ENCODE data around the gene SMC6. TPM values are rescaled to one million over a fixed set of nuclear protein-coding genes. Genes with fewer than 3 reads are reported as not detected.

Gene SMC6
- total RNA-seq, 4 donors from 2014 or later, result 15.7 to 49.1 (median 36.2) TPM

GRCh38 chr2:17616405-17616804 lies 137.2 kb downstream of the SMC6 start:
- Histone ChIP-seq H3K27me3 (no peaks in the 10 kb centered on the region), H3K4me3 (no peak overlapping the region), H3K27ac (no peak overlapping the region), H3K4me1 (no peaks in the 10 kb centered on the region), H3K36me3 (no peaks in the 10 kb centered on the region), H3K9me3 (no peaks in the 10 kb centered on the region)
- in situ Hi-C loops (cut with MboI; ENCODE audit: low pct_ligation_motif_present in 1 of 4, low pct_unique_long_range_greater_than_20kb in 1 of 4, low sequenced_read_pairs in 3 of 4), result no loop called here
- intact Hi-C loops (cut with DNase I; ENCODE audit: low total_unique reads), result no loop called here
- TF ChIP-seq POLR2A (IDR thresholded peaks at IDR 0.05) (no peak), POLR2AphosphoS5 (IDR thresholded peaks at IDR 0.05) (no peak), EP300 (IDR thresholded peaks at IDR 0.05; ENCODE audit: low read depth) (no peak)
- TF ChIP-seq, protein P1, sequence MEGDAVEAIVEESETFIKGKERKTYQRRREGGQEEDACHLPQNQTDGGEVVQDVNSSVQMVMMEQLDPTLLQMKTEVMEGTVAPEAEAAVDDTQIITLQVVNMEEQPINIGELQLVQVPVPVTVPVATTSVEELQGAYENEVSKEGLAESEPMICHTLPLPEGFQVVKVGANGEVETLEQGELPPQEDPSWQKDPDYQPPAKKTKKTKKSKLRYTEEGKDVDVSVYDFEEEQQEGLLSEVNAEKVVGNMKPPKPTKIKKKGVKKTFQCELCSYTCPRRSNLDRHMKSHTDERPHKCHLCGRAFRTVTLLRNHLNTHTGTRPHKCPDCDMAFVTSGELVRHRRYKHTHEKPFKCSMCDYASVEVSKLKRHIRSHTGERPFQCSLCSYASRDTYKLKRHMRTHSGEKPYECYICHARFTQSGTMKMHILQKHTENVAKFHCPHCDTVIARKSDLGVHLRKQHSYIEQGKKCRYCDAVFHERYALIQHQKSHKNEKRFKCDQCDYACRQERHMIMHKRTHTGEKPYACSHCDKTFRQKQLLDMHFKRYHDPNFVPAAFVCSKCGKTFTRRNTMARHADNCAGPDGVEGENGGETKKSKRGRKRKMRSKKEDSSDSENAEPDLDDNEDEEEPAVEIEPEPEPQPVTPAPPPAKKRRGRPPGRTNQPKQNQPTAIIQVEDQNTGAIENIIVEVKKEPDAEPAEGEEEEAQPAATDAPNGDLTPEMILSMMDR (IDR thresholded peaks at IDR 0.05), result no peak
- no peak for DNase-seq
- 88% methylated on average over 1 of the region's 1 CpG; no CpG with 5 or more reads in 1 of the 2 donors for WGBS, 2 donors (ENCODE audit: low coverage in 1 of 2)

DNA sequence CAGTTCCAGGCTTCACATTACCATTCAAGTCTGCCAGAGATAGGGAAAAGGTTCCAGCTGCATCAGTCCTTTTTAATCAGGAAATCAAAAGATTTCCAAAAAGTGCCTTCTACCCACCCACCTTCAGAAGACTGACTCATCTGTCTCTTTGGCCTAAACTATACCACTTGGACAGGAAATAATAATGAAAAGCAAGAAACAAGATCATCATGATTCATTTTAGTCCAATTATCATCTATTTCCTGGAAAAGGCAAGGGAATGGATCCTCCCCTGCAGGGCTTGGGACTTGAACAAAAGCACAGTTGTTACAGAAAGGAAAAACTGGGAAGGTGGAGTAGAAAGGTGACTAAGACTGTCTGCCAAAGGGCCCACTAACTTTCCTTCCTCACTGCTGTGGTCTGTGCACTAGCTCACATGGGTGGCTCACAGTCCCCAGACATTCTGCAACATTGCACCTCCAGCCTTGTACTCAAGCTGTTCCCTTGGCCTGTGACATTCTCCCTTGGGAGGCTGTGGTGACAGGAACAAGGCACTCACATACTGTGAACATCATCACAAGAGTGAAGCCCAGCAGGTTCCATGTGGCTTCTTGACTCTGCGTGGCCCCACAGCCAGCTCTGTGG lies 137.8 kb downstream of the SMC6 start:
- Histone ChIP-seq H3K4me3 (no peak overlapping the region), H3K27ac (no peak overlapping the region), H3K4me1 (no peaks in the 10 kb centered on the region), H3K27me3 (no peaks in the 10 kb centered on the region), H3K36me3 (no peaks in the 10 kb centered on the region), H3K9me3 (no peaks in the 10 kb centered on the region)
- in situ Hi-C loops (cut with MboI; ENCODE audit: low pct_ligation_motif_present in 1 of 4, low pct_unique_long_range_greater_than_20kb in 1 of 4, low sequenced_read_pairs in 3 of 4) (no loop called here), intact Hi-C loops (cut with DNase I; ENCODE audit: low total_unique reads) (no loop called here)
- TF ChIP-seq EP300 (IDR thresholded peaks at IDR 0.05; ENCODE audit: low read depth), result no peak
- DNase-seq, result no peak
- 87% methylated on average over 1 of the region's 1 CpG; no CpG with 5 or more reads in 1 of the 2 donors for WGBS, 2 donors (ENCODE audit: low coverage in 1 of 2)

- WGBS, 2 donors (ENCODE audit: low coverage in 1 of 2), result 71 to 77% methylated on average over 1 of the region's 1 CpG
- no peaks in the 10 kb centered on the region for H3K27me3 ChIP-seq
- intact Hi-C loops (cut with DNase I; ENCODE audit: low total_unique reads) (no loop called here), in situ Hi-C loops (cut with MboI; ENCODE audit: low pct_ligation_motif_present in 1 of 4, low pct_unique_long_range_greater_than_20kb in 1 of 4, low sequenced_read_pairs in 3 of 4) (no loop called here)
- no peaks in the 10 kb centered on the region for H3K4me1 ChIP-seq
- H3K27ac ChIP-seq, result no peak overlapping the region
- TF ChIP-seq, protein P1 (IDR thresholded peaks at IDR 0.05), result no peak
- TF ChIP-seq POLR2A (IDR thresholded peaks at IDR 0.05) (no peak), EP300 (IDR thresholded peaks at IDR 0.05; ENCODE audit: low read depth) (no peak), POLR2AphosphoS5 (IDR thresholded peaks at IDR 0.05) (no peak)
- H3K36me3 ChIP-seq, result no peaks in the 10 kb centered on the region
- no peak for DNase-seq
- no peak overlapping the region for H3K4me3 ChIP-seq
- no peaks in the 10 kb centered on the region for H3K9me3 ChIP-seq
Measured at GRCh38 chr2:17615147-17615546, 138.5 kb downstream of the SMC6 start.

DNA sequence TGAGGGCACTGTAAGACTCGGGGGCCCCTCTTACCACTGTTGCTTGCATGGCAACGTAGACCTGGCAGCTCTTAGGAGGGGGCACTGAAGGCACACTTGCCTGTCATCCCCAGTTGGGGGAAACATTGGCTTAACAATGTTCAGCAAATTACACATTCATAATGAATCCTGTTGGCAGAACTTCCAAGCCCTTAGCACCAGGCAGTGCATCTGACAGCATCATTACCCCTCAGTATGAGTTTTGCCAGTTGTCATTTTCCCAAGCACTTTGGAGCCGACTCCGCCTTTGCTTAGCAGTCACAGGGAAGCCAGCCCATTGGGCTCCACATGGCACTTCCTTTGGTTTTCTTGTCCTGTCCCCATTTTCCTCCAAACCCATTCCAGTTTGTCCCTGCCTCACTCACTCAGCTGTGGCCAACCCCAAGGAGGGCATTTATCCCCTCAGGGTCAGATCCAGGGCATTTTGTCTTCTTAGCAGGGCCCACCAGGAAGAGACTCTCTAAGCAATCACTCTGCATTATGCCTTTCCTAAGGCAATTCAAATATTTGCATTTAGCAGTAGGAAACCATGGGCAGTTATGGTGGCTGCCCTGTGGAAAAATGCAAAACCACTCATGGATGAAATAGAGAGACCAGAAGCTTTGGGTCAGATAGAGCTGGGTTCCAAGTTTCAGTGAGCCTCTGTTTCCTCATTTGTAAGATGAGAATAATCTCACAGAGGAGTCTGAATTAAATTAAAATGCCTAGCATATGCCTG lies 139.3 kb downstream of the SMC6 start:
- Histone ChIP-seq H3K27me3 (no peaks in the 10 kb centered on the region), H3K9me3 (no peaks in the 10 kb centered on the region), H3K27ac (no peak overlapping the region), H3K4me1 (no peaks in the 10 kb centered on the region), H3K36me3 (no peaks in the 10 kb centered on the region), H3K4me3 (no peak overlapping the region)
- intact Hi-C loops (cut with DNase I; ENCODE audit: low total_unique reads), result no loop called here
- in situ Hi-C loops (cut with MboI; ENCODE audit: low pct_ligation_motif_present in 1 of 4, low pct_unique_long_range_greater_than_20kb in 1 of 4, low sequenced_read_pairs in 3 of 4), result no loop called here
- TF ChIP-seq, protein P1 (IDR thresholded peaks at IDR 0.05), result no peak
- TF ChIP-seq POLR2AphosphoS5 (IDR thresholded peaks at IDR 0.05), result no peak
- TF ChIP-seq POLR2A (IDR thresholded peaks at IDR 0.05), result no peak
- TF ChIP-seq EP300 (IDR thresholded peaks at IDR 0.05; ENCODE audit: low read depth), result no peak
- no peak for DNase-seq
- 75% methylated on average over 4 of the region's 4 CpGs; no CpG with 5 or more reads in 1 of the 2 donors for WGBS, 2 donors (ENCODE audit: low coverage in 1 of 2)

Other genes with a start within 250 kb of the SMC6 start
- gene RAD51AP2, start 235.4 kb downstream of the SMC6 start, total RNA-seq, result under 1 TPM in 1 of 4 donors, not detected in 3; 0.40 TPM
- 1 to 10 TPM in 1 of 4 donors, under 1 TPM in 1, not detected in 2; 0.96 to 1.1 TPM for gene VSNL1, start 213.1 kb downstream of the SMC6 start, total RNA-seq
- gene GEN1, start 328 bp upstream of the SMC6 start, total RNA-seq, result 100 to 1,000 TPM in 1 of 4 donors, 10 to 100 TPM in 3; 36.4 to 110 (median 63.7) TPM
- 1 to 10 TPM in 1 of 4 donors, not detected in 3; 1.3 TPM for gene MSGN1, start 62.6 kb upstream of the SMC6 start, total RNA-seq
- gene KCNS3, start 124.9 kb upstream of the SMC6 start, total RNA-seq, result 10 to 100 TPM; 13.7 to 65.4 (median 52.9) TPM

Measured in transverse colon (tissue), 4 donors.